SK-N-SH (cell line): ENCODE results near the gene MRPL41.
"Not testable (repeated sequence)": the region's sequence is repeated elsewhere in the genome, so short reads cannot be mapped to it uniquely, and the experiment has no call there.

ENCODE experiments used
- CHD2 ChIP-seq: fragments of 150-350 bp; IDR thresholded peaks from 2 replicates; pipeline ENCODE4 v1.6.1; 2018; ENCODE audit warnings: low read length; ENCODE audit not compliant: partially characterized antibody
- CTCF ChIP-seq: fragments of 200-600 bp; sonication (generic); IDR thresholded peaks from 2 replicates; pipeline ENCODE4 v1.6.1; 2017; ENCODE audit warnings: antibody characterized with exemption, mild to moderate bottlenecking, moderate library complexity
- TAF1 ChIP-seq: IDR thresholded peaks from 2 replicates; pipeline ENCODE4 v1.6.1; 2012; ENCODE audit warnings: low read depth, mild to moderate bottlenecking, low read length, moderate library complexity, borderline replicate concordance

GRCh38 chr9:137536594-137537131 lies 15.0 kb upstream of the MRPL41 start:
- not testable (repeated sequence) for TF ChIP-seq CHD2, TAF1, CTCF
